Endothelial cell of hepatic sinusoid (primary cell): Measurements from ENCODE around the gene TENM4.

Source experiments
- in situ Hi-C: cut with HindIII; loops from 2 replicates; pipeline ENCODE4 v1.10.0; 2017; ENCODE audit warnings: low sequenced_read_pairs

TENM4 gene

DNA sequence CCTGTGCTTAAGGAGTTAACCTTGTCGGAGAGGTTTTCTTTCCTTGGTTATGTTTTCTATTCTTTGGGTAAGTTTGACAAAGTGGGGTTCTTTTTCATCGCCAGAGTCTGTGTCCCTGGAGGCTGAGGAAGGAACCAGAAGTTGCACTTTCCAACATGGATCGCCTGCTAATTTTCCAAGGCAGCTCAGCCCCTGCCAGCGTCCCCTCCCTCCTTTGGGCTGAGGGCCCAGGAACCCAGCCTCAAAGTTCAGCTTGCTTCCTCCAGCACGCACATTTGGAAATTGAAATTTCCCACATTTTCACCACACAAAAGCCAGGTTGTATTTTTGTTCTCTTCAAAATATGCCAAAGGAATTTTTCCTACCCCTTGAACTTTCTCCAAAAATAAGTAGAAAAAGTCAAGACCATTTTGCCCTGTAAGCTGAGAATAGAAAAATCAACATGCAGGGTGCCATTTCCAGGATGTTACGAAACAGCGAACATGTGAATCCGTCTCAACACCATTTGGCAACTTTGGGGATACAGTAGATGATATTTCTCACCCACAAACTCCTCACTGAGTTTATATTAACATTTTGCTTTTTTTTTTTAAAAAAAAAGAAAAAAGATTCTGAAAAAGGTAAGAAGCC is 343.5 kb downstream of the TENM4 start:
- in situ Hi-C loops, result no loop called here

DNA sequence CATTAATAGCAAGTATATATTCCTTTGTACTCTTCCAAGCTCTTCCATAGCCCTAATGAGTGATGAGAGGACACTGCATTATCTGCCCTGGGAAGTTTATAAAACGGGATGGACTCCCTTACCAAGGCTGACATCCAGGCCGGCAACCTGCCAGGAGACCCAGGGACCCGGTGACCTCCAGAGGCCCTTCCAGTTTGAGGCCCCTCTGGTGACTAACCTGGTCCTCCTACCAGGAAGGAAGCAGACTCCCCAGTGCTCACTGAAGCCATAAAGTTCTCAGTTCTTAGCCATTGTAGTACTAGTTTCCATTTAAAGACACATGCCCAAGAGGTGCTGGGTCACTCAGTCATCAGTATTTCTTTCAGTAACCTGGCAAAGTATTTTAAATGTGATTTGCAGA is 345.4 kb downstream of the TENM4 start:
- in situ Hi-C loops, result no loop called here

DNA sequence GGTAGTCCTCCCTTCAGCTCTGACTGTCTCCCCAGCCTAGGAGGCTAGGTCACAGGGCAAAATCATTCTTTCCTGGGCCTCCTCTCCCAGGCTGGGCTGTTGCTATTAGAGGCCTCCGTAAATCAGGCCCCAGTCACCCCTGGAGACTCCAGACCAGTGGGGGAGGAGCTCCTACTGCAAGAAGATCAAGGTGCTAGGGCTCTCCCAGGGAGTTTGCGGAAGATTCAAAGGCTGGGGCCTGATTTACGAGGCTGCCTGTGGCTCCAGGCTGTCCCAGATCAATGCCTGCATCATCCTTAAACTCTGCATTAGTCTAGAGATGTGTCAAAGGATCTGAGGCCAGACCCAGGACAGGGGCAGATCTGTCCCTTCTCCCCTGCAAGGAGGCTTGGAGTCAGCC is 346.2 kb downstream of the TENM4 start:
- in situ Hi-C loops, result no loop called here

DNA sequence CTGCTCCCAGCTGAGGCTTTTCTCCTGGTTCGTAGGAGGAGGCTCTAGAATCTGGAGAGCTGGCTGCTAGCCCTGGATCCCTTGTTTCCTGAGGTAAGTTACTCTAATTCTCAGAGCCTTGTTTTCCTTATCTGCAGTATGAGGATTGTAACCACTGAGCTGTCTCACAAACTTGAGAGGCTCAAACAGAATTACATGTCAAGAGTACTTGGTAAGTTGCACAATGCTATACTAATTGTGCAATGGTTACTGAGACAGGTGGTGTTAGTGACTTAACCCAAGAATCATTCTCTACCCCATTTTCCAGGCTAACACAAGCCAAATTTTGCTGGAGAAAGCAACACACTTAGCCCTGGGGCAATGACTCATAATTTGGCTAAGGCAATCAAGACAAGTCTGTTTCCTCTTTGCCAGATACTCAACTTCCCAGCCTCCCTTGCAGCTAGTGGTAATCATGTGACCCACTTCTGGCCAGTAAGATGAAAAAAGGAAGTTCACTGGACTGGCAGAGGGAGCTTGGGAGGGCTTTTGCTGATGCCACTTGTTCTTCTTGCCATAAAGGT is 348.0 kb downstream of the TENM4 start:
- in situ Hi-C loops, result no loop called here

DNA sequence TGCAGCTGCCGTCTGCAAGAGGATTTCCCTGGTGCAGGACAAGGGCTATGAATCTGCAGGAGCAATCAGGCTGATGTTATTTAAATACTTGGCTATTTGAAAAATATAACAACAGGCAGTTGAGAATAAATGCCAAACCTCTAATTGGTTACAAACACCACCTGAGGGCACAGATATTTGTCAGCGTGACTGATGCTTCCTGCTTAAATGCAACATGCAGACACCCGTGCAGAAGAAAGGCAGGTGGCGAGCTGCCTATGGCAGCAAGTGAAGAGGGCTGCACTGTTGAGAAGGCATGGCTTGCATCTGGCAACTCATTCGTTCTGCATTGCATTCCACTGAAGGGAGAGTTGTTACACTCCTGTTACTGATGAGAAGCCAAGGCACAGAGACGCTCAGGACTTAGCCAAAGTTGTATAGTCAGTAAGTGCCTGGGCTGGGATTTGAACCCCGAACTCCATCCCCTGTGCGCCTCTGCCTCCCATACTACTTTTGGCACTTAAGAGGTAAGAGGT is 350.6 kb downstream of the TENM4 start:
- in situ Hi-C loops, result no loop called here

DNA sequence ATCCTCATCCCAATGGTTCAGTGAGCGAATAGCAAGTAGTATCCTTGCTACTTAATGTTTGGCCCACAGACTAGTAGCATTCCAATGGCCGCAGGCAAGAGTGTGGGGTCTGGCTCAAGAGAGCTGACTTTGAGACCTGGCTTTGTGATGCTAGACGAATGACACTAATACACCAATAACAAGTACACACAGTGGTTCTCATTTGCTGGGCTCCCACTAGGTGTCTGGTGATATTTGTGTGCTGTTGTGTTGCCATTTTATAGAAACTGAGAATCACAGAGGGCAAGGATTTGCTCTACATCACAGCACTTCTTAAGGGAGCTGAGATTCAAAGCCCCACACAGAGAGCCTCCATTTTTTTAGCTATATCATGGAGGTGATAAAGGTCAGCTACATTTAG is 351.2 kb downstream of the TENM4 start:
- in situ Hi-C loops, result no loop called here

DNA sequence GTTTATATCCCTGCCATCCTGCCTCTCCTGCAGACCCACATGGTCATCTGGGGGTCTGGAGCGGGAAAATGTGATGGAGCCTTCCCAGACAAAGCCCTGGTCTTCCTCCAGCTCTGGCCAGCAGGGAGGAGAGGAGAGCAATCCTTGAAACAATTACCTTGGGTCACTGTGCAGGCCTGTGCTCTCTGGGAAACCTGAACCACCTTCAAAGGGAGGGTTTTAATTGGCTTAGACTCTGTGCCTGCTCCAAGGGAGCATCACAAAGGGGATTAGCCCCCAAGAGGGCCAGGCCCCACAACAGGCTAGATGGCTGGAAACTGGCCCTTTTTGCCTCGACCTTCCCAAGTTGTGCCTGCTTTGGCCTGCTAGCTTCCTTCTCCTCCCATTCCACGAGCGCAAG is 351.9 kb downstream of the TENM4 start:
- in situ Hi-C loops, result no loop called here

DNA sequence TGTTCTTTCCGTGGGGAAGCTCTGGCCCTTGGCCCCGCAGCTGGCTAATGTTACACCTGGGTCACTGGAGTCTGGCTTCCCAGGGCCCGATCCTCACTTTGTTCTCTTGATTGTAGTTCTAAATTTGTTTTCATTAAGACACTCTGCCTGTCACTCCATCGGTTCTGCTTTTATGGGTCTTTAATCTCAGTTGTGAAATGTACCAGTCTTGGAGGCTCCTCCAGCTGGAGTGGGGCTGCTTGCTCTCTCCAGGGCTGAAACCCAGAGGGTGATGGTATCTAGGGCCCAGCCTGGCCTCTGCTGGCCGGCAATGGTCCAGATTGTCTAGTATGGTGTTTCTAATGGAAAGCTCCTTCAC is 352.9 kb downstream of the TENM4 start:
- in situ Hi-C loops, result no loop called here

DNA sequence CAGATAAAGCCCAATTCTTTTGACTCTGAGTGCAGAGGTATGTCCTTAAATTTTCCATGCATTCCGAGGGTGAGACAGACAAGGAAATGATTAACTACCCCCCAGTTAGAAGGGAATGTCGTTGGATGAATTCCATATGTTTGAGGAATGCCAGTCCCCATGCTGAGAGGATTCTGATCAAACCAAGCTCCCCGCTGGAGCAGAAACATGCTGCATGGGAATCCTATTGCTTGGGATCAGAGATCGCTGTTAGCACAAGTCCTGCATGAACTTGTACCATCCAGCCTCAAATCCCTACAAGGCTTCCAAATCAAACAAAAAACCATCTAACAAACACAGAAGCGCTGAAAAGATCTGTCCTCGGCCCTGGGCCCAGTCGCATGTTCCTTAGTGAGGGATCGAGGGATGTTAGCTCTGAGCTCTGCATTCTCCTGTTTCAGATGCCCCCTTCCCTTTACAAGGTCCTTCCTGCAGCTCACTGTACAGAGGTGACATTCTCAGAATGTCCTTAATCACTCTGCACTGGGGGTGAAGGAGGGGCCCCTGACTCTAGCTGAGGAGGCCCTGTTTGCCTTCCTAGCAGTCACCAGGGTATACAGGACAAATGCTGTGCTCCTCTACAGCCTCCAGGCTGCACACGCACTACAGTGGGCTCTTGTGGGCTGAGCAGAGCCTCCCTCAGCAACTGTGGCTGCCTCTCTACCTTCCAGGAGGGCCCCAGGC is 353.4 kb downstream of the TENM4 start:
- in situ Hi-C loops, result no loop called here

DNA sequence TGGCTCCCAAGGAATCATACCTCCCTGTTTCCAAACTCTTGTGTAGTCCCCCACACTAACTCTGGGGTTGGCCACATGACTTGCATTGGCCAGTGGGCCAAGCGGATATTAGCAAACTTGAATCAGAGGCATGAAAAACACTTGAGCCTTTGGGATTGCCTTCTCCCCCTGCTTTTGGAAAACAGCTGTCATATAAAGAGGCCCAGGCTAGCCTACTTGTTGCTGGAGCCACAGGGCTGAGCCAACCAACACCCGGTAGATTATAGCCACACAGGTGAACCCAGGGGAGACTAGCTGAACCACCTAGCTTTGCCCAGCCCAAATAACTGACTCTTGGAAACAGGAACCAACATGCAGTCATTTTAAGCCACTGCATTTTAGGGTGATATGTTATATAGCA is 354.8 kb downstream of the TENM4 start:
- in situ Hi-C loops, result no loop called here

DNA sequence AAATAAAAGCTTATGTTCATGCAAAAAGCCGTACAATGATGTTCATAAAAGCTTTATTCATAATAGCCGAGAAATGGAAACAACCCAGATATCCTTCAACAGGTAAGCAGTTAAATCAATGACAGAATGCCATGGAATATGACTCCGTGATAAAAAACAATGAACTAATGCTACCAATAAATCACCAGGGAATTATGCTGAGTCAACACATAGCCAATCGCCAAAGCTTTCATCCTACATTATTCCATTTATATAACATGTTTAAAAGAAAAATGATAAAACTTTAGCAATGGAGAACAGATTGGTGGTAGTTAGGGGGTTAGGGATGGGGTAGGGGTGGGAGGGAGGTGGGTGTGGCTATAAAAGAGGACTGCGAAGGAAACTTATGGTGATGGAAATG is 356.4 kb downstream of the TENM4 start:
- in situ Hi-C loops, result no loop called here

DNA sequence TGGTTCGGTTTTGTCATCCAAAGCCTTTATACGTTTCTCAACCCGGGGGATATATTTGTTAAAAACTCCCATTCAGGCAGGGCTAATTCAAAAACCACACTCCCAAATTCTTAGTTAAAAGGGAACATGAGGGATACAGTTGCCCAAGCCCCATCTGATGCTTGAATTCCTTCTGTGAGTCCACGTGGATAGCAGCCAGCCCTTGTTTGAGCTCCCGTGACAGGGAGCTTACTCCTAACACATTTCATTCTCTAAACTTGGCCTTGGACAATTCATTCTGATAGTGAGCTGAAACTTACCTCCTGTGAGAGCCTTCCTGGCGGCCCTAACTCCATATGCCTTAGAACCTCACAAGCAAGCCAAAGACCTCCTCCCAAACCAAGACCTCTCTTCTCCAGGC is 357.5 kb downstream of the TENM4 start:
- in situ Hi-C loops, result no loop called here

DNA sequence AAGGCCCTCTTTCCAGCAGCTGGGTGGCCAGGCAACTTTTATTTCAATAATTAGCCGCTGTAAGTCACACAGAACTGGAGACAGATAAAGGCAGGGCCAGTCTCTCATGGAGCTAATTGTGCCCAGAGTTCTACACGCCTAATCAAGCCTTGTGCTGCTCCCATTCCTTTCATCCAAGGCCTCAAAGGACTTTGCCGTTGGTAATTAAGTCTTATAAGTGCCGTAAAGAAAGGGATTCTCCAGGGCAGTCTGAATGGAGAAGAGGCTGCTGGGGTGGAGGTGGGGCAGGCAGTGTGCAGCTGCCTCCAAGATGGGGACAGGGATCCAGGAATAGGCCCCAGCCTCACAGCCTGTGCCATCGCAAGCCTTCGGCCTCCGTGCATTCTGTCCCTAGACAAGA is 357.9 kb downstream of the TENM4 start:
- in situ Hi-C loops, result no loop called here

DNA sequence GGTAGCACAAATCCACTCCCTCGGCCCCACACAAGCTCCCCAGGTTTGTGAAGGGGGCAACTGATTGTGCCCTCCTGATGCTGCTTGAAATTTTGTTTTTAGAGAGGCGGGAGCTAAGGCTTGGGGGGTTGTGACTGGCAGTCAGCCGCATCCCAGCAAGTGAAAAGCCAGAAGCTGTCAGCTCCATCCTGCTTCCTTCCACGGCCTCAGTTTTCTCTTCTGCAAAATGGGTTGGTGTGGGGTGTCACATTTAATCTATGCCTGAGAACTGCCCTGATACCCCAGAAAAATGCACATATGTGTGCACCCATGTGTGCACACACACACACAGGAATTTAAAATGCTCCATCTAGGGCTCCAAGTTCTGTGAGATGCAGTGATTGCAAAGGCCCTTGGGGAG is 358.6 kb downstream of the TENM4 start:
- in situ Hi-C loops, result no loop called here

DNA sequence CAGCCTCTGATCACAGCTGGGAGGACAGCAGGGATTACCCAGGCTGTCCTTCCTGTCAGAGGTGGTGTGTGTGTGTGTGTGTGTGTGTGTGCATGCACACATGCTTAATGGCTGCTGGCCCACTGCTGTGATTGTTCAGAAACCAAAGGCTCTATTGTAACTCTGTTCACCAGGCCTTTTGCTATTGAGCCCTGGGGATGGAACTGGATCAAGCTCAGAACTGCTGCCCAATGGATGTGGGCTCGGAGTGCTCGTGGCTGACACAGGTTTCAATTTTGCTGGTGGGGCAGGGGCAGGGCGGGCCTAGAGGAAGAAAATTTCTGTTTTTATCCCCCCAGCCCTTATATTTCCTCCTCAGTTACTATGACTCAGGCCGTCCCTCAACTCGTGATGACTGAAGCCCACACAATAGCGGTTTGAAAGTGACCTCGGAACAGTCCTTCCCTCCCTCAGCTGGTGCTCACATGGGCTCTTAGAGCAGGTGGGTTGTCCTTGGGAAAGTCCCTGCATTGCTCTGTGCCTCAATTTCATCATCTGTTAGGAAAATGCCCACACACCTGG is 359.3 kb downstream of the TENM4 start:
- in situ Hi-C loops, result no loop called here

DNA sequence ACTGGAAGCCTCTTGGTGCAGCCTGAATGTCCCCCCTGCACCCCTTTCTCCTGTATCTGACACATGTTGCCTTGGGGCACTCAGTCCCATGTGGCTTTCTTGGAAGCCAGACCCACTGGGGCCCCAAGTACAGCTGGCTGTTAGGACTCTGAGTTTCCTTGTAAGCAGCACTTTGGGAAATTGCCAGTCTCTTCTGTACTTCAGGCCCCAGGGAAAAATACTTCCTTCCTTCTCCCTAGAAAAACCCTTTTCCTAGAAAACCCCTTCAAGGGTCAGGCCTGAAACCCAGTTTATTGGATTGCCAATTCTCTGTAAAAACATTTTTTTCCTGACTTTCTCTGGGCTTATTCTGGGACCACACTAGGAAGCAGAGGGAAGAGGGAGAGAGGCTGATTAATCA is 360.3 kb downstream of the TENM4 start:
- in situ Hi-C loops, result no loop called here

DNA sequence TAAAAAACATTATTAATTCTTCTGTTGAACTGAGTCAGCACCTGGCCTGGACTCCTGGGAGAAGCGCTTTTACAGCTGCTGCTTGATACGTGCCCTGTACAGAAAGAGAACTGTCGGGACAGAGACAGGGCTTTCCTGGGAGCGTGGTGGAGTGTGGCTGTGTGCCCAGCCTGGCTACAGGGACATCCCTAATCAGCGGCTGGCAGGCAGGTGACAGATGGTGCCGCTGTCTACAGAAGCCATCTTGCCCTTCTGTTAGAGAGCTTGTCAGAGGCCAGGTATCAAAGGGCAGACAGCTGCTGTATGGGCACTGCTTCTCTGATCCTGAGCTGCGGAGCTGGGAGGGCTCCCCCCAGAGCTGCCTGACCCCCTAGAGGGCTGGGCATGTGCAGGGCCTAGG is 361.8 kb downstream of the TENM4 start:
- in situ Hi-C loops, result loop anchor here (5.0 kb wide), 1 partner anchor 87 kb away; no protein-coding TSS in a partner anchor

DNA sequence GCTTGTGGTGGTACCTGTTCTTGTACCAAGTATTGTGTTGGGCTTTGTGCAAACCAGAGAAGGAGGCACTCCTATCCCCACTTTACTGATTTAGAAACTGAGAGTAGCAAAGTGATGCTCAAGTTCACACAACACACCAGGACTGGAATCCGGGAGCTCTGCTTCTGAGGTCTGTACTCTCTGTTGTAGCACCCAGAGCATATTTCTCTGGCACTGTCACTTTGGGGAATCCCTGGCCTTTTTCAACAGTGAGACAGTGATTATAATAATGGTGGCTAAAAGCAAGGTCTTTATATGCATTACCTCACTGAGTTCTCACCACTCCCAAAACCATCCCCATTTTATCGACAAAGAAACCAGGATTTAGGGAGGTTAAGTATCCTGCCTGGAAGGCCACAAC is 362.4 kb downstream of the TENM4 start:
- in situ Hi-C loops, result loop anchor here (5.0 kb wide), 1 partner anchor 86 kb away; no protein-coding TSS in a partner anchor

DNA sequence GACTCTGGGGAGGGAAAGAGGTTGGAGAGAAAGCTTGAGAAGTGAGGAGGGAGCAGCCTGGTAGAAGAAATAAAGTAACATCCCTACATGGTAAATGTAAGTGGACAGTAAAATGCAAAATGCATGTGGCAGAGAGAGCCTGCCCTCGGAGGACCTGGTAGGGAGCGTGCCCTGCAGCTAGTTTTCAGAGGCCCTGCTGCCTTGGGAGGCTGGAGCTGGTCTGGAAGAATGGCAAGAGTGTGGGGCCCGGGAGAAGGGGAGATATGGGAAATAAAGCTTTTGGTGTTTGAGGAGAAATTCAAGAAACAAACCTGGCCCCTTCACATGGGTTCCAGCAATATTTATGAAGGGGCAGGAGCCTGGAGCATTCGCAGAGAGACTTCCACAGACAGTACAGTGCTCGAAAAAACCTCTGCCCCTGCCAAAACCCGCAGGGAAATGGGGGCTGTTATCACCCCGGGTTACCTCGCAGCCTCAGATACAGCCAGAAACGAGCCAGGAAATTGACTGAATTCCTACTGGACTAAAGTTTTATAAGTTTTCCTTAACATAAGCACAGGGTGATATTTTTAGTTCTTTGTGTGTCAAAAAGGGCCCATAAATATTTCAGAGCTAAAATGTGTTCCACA is 363.0 kb downstream of the TENM4 start:
- in situ Hi-C loops, result loop anchor here (5.0 kb wide), 1 partner anchor 86 kb away; no protein-coding TSS in a partner anchor

DNA sequence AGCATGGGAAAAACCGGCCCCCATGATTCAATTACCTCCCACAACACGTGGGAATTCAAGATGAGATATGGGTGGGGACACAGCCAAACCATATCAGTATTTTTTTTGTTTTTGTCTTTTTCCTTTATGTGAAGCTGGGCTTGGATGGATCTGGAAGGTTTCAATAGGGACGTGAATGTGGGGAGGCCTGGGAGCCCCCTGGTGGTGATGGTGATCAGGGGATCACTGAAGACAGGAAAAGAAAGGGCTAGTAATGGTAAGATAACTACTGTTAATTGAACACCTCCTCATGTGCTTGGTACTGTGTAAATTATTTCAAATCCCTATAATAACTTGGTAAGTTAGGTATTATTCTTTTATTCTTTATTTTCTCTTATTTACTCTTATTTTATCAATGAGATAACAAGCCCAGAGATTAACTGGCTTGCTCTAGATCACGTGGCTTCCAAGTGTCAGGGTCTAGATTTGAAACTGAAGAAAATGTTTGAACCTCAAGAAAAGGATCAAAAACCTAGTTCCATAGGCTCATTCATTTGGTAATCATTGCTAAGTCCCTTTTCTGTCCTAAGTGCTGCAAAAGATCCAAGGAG is 364.2 kb downstream of the TENM4 start:
- in situ Hi-C loops, result loop anchor here (5.0 kb wide), 1 partner anchor 84 kb away; no protein-coding TSS in a partner anchor

DNA sequence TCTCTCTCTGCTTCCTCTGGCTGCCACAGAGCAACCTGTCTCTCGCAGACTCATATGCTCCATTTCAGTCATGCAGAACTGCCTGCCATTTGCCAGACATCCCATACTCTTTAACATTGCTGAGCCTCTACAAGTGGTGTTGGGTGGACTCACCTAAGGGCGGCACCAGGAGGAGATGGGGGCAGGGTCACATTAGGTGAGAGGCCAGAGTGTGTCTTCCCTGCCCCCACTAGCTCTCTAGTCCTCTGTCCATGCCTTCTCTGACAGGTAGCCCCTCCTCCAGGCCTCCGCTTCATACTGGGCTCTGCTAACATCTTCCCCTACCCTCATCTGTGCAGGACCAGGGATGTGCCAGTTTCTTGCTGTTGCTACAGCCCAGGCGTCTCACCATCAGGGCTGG is 366.3 kb downstream of the TENM4 start:
- in situ Hi-C loops, result no loop called here
